Large intestine (tissue), 3 donors: ENCODE results near the gene GATM. TPM values are rescaled to one million over a fixed set of nuclear protein-coding genes. Genes with fewer than 3 reads are reported as not detected.

Source experiments
- DNase-seq, 2 donors: peaks; one replicate each; pipeline versions ENCODE4 v3.0.0 to v3.0.0-alpha.2; 2013
- H3K27ac ChIP-seq: one replicate; pipeline ENCODE4 v1.5.1; 2013; ENCODE audit warnings: low read length
- H3K27me3 ChIP-seq: 2 replicates; pipeline ENCODE4 v1.6.1; 2013; ENCODE audit warnings: low read length; ENCODE audit not compliant: control insufficient read depth, insufficient read depth
- H3K36me3 ChIP-seq: 2 replicates; pipeline ENCODE4 v1.6.1; 2013; ENCODE audit warnings: low read length; ENCODE audit not compliant: control insufficient read depth, insufficient read depth
- H3K4me1 ChIP-seq: one replicate; pipeline ENCODE4 v1.6.1; 2013; ENCODE audit warnings: low read length; ENCODE audit not compliant: control insufficient read depth, insufficient read depth
- H3K4me3 ChIP-seq: one replicate; pipeline ENCODE4 v1.5.1; 2013; ENCODE audit warnings: low read length
- H3K9me3 ChIP-seq: one replicate; pipeline ENCODE4 v1.6.1; 2013; ENCODE audit warnings: mild to moderate bottlenecking, low read depth, low read length, moderate library complexity; ENCODE audit not compliant: control insufficient read depth
- WGBS: methylation state at CpG from one replicate; pipeline ENCODE4 v1.1.5; 2013; ENCODE audit warnings: low lambda C conversion rate; ENCODE audit not compliant: insufficient coverage; 5-methylcytosine and 5-hydroxymethylcytosine counted together
- polyA plus RNA-seq: library from polyadenylated mRNA; unstranded; fragments of 120-200 nt; gene quantifications from one replicate; pipeline ENCODE4 v1.2.1, GENCODE V29; 2013

The GATM gene
- polyA plus RNA-seq, 1 donor: 149 TPM

DNA sequence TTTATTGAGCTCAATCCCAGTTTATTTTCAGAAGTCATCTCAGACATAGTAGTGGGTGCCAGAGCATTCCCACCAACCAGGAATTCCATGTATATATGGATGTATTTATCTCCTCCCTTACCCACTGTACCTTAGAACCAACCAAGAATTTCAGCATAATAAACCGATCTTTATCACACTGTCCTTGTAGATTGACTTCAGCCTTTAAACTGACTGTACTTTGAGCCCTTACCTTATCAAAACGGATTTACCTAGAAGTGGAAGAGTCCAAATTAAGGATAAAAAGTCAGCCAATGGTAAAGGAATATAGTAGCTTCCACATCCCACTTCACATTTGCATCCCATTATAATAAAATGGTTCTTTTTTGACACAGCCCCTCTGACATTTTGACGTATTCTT is 37.9 kb downstream of the GATM start:
- WGBS: no CpG with 5 or more reads among the region's 3 CpGs
- no peaks in the 10 kb centered on the region for H3K9me3 ChIP-seq
- no peaks in the 10 kb centered on the region for H3K27me3 ChIP-seq
- no peak overlapping the region for H3K4me3 ChIP-seq
- DNase-seq: peak in 1 of 2 donors; percentile 34
- no peak overlapping the region for H3K27ac ChIP-seq
- peaks cover 20% of the 10 kb centered on the region for H3K4me1 ChIP-seq
- no peaks in the 10 kb centered on the region for H3K36me3 ChIP-seq

DNA sequence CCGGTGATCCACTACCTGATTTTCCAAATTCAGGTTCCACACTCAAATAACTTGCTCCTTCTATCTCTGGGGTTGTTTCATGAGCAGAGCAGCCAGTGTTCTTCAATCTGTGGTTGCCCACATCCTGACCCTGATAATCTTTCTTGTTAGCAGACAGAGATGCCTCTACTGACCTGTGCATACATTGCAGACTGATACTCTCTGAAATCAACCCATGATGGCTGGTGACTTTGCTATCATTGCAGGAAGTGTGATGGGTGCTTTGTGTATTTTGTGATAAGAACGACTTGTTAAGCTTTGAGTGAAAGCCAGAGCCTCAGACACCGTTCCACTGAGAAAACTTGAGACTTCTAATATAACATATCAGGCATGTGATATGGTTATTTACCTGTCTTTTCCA is 39.9 kb downstream of the GATM start:
- WGBS: no CpG with 5 or more reads among the region's 3 CpGs
- no peak overlapping the region for H3K27ac ChIP-seq
- DNase-seq: peak in 1 of 2 donors; percentile 40

DNA sequence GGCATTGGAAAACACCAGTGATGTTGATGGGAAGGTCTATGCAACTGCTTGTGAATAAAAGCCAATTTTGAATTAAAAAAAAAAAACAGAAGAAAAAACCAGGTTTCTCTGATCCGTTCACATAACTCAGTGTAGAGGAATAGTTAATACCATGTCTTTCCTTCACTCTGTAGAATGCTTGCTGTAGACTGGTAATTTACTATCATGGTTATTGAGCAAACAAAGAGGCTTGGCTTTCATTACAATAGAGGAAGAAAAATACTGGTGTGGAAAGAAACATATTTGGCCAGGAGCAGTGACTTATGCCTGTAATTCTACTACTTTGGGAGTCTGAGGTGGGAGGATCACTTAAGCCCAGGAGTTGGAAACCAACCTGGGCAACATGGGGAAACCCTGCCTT is 41.1 kb downstream of the GATM start:
- H3K9me3 ChIP-seq: no peaks in the 10 kb centered on the region
- H3K4me1 ChIP-seq: peaks cover 18% of the 10 kb centered on the region
- H3K4me3 ChIP-seq: no peak overlapping the region
- DNase-seq: no peak
- no peak overlapping the region for H3K27ac ChIP-seq
- 83% methylated on average over 1 of the region's 1 CpG for WGBS
- H3K36me3 ChIP-seq: no peaks in the 10 kb centered on the region
- no peaks in the 10 kb centered on the region for H3K27me3 ChIP-seq

More for the DNA sequence above, 39.9 kb downstream of the GATM start:
- Histone ChIP-seq H3K9me3 (no peaks in the 10 kb centered on the region), H3K4me1 (peaks cover 18% of the 10 kb centered on the region), H3K27me3 (no peaks in the 10 kb centered on the region), H3K4me3 (no peak overlapping the region), H3K36me3 (no peaks in the 10 kb centered on the region)

- no peaks in the 10 kb centered on the region for H3K36me3 ChIP-seq
- no peaks in the 10 kb centered on the region for H3K27me3 ChIP-seq
- no peak overlapping the region for H3K4me3 ChIP-seq
- WGBS: no CpG with 5 or more reads among the region's 3 CpGs
- H3K9me3 ChIP-seq: no peaks in the 10 kb centered on the region
- peaks cover 9% of the 10 kb centered on the region for H3K4me1 ChIP-seq
- peak overlapping the region; percentile 5 for H3K27ac ChIP-seq
- peak; percentile 34 to 57 for DNase-seq
Observed at GRCh38 chr15:45333550-45333949, 44.8 kb downstream of the GATM start.

- WGBS: 100% methylated on average over 1 of the region's 12 CpGs
- H3K27ac ChIP-seq: no peak overlapping the region
Observed at GRCh38 chr15:45332694-45333093, 45.6 kb downstream of the GATM start.

GRCh38 chr15:45331972-45332371 is 46.4 kb downstream of the GATM start:
- 60% methylated on average over 1 of the region's 4 CpGs for WGBS
- no peaks in the 10 kb centered on the region for H3K9me3 ChIP-seq
- H3K36me3 ChIP-seq: no peaks in the 10 kb centered on the region
- no peak overlapping the region for H3K4me3 ChIP-seq
- H3K27ac ChIP-seq: no peak overlapping the region
- peaks cover 9% of the 10 kb centered on the region for H3K4me1 ChIP-seq
- peak in 1 of 2 donors; percentile 13 for DNase-seq
- no peaks in the 10 kb centered on the region for H3K27me3 ChIP-seq

More at GRCh38 chr15:45332694-45333093, 45.6 kb downstream of the GATM start:
- no peaks in the 10 kb centered on the region for H3K9me3 ChIP-seq
- H3K36me3 ChIP-seq: no peaks in the 10 kb centered on the region
- H3K4me3 ChIP-seq: no peak overlapping the region
- no peaks in the 10 kb centered on the region for H3K27me3 ChIP-seq
- peaks cover 9% of the 10 kb centered on the region for H3K4me1 ChIP-seq
- DNase-seq: no peak

- no peaks in the 10 kb centered on the region for H3K9me3 ChIP-seq
- DNase-seq: no peak
- H3K36me3 ChIP-seq: no peaks in the 10 kb centered on the region
- peaks cover 5% of the 10 kb centered on the region for H3K4me1 ChIP-seq
- WGBS: 86% methylated on average over 1 of the region's 2 CpGs
- no peaks in the 10 kb centered on the region for H3K27me3 ChIP-seq
- H3K27ac ChIP-seq: no peak overlapping the region
- no peak overlapping the region for H3K4me3 ChIP-seq
Observed at GRCh38 chr15:45328663-45329062, 49.7 kb downstream of the GATM start.

- no peaks in the 10 kb centered on the region for H3K27me3 ChIP-seq
- no peaks in the 10 kb centered on the region for H3K9me3 ChIP-seq
- no peak for DNase-seq
- H3K4me3 ChIP-seq: no peak overlapping the region
- H3K4me1 ChIP-seq: no peaks in the 10 kb centered on the region
- H3K36me3 ChIP-seq: no peaks in the 10 kb centered on the region
- WGBS: 80% methylated on average over 1 of the region's 7 CpGs
- H3K27ac ChIP-seq: no peak overlapping the region
Observed at GRCh38 chr15:45326741-45327140, 51.6 kb downstream of the GATM start.

- no CpG with 5 or more reads among the region's 5 CpGs for WGBS
- H3K4me3 ChIP-seq: no peak overlapping the region
- no peak for DNase-seq
- H3K27me3 ChIP-seq: no peaks in the 10 kb centered on the region
- no peaks in the 10 kb centered on the region for H3K36me3 ChIP-seq
- no peaks in the 10 kb centered on the region for H3K9me3 ChIP-seq
- H3K27ac ChIP-seq: no peak overlapping the region
- no peaks in the 10 kb centered on the region for H3K4me1 ChIP-seq
Observed at GRCh38 chr15:45326280-45326679, 52.1 kb downstream of the GATM start.

DNA sequence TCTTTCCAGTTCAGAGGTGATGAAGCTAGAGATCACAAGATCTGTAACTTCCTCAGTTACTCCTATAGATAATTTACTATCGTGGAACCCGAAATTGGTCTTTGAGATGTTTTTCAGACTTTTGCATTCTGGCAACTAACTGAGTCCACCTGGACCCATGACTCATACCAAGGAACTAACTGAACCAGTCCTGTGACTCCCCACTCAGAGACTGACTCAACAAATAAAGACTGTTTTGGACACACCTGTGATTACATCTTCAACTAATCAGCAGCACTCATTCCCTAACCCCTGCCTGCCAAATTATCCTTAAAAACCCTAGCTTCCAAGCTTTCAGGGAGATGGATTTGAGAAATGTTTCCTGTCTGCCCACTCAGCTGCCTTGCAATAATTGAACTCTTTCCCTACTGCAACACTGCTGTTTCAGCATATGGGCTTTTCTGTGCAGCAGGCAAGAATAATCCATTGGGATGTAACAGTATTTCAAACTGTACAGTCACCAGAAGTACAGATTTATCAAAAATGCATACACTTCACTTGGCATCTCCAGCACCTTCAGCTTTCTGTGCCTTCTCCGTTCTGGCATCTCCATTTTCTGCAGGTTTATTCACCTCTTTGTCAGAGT is 57.7 kb downstream of the GATM start:
- 80% methylated on average over 1 of the region's 3 CpGs for WGBS
- H3K9me3 ChIP-seq: no peaks in the 10 kb centered on the region
- DNase-seq: no peak
- H3K27me3 ChIP-seq: no peaks in the 10 kb centered on the region
- no peak overlapping the region for H3K4me3 ChIP-seq
- H3K36me3 ChIP-seq: no peaks in the 10 kb centered on the region
- H3K4me1 ChIP-seq: no peaks in the 10 kb centered on the region
- H3K27ac ChIP-seq: no peak overlapping the region
